Activated naive CD4-positive, alpha-beta T cell treated with anti-CD3 and anti-CD28 coated beads for 36 hours (primary cell): ENCODE results near the gene NEU2. TPM values are rescaled to one million over a fixed set of nuclear protein-coding genes. Genes with fewer than 3 reads are reported as not detected.

Source experiments
- CTCF ChIA-PET: fragments of 350-600 bp; sonication (Branson Sonifier 250); formaldehyde crosslinking; loops from one replicate; lab custom pipeline; 2021; ENCODE audit warnings: antibody characterized with exemption; lab: Charles Lee
- DNase-seq: peaks from one replicate; pipeline ENCODE4 v3.0.0-alpha.2; 2020
- H3K27ac Mint-ChIP-seq: one replicate; pipeline ENCODE4 v1.8.0; 2021; ENCODE audit warnings: mild to moderate bottlenecking, mixed read lengths
- H3K27me3 Mint-ChIP-seq: one replicate; pipeline ENCODE4 v1.8.0; 2021; ENCODE audit warnings: low read depth, mixed read lengths
- H3K36me3 Mint-ChIP-seq: one replicate; pipeline ENCODE4 v1.8.0; 2021; ENCODE audit warnings: low read depth, mixed read lengths
- H3K4me1 Mint-ChIP-seq: one replicate; pipeline ENCODE4 v1.8.0; 2021; ENCODE audit warnings: low read depth, mixed read lengths
- H3K4me3 Mint-ChIP-seq: one replicate; pipeline ENCODE4 v1.8.0; 2021; ENCODE audit warnings: mild to moderate bottlenecking, moderate library complexity, mixed read lengths
- H3K9me3 Mint-ChIP-seq: one replicate; pipeline ENCODE4 v1.8.0; 2021; ENCODE audit warnings: mixed read lengths
- intact Hi-C: fragments of 100-400 bp; cut with micrococcal nuclease; formaldehyde crosslinking; loops from one replicate; pipeline ENCODE4 v1.15.1; 2023
- total RNA-seq, 2 experiments: library from RNA; stranded (reverse); gene quantifications; one replicate each; pipeline ENCODE4 v1.2.3, GENCODE V29; 2021

The NEU2 gene
- total RNA-seq, 2 experiments from 2014 or later, result not detected

- intact Hi-C loops, result loop anchor here (2.0 kb wide), 1 partner anchor 179 kb away; no protein-coding TSS in a partner anchor
- Mint-ChIP-seq H3K4me1 (peaks cover 12% of the 10 kb centered on the region), H3K36me3 (no peaks in the 10 kb centered on the region), H3K9me3 (no peaks in the 10 kb centered on the region), H3K27ac (no peak overlapping the region), H3K4me3 (no peak overlapping the region), H3K27me3 (no peaks in the 10 kb centered on the region)
- no peak for DNase-seq
- CTCF ChIA-PET, result interaction anchor here (0.6 to 2.1 kb wide), 6 partner anchors 11 to 194 kb away, joined by 3 to 22 read pairs (median 5); no protein-coding TSS in a partner anchor
Measured at GRCh38 chr2:233055362-233055761, 22.9 kb downstream of the NEU2 start.

- no peak for DNase-seq
Measured at GRCh38 chr2:233056961-233057605, 24.6 kb downstream of the NEU2 start.

GRCh38 chr2:233058717-233059546 lies 26.5 kb downstream of the NEU2 start:
- CTCF ChIA-PET, result interaction anchor here (0.9 to 4.4 kb wide), 4 partner anchors 9 to 38 kb away, joined by 4 to 41 read pairs (median 5); no protein-coding TSS in a partner anchor
- no peaks in the 10 kb centered on the region for H3K9me3 Mint-ChIP-seq
- H3K4me3 Mint-ChIP-seq, result peak overlapping the region; percentile 56
- H3K4me1 Mint-ChIP-seq, result peaks cover 28% of the 10 kb centered on the region
- DNase-seq, result no peak
- H3K27ac Mint-ChIP-seq, result peak overlapping the region; percentile 75
- H3K27me3 Mint-ChIP-seq, result no peaks in the 10 kb centered on the region
- intact Hi-C loops, result no loop called here
- H3K36me3 Mint-ChIP-seq, result peaks cover 9% of the 10 kb centered on the region

More at GRCh38 chr2:233056961-233057605, 24.6 kb downstream of the NEU2 start:
- Mint-ChIP-seq H3K36me3 (peaks cover 4% of the 10 kb centered on the region), H3K4me1 (peaks cover 13% of the 10 kb centered on the region), H3K9me3 (no peaks in the 10 kb centered on the region), H3K27ac (no peak overlapping the region), H3K27me3 (no peaks in the 10 kb centered on the region), H3K4me3 (no peak overlapping the region)
- intact Hi-C loops, result no loop called here
- CTCF ChIA-PET, result interaction anchor here (0.7 kb wide), 1 partner anchor 59 kb away, joined by 3 read pairs; no protein-coding TSS in a partner anchor

GRCh38 chr2:233059547-233059796 lies 27.0 kb downstream of the NEU2 start:
- no peaks in the 10 kb centered on the region for H3K27me3 Mint-ChIP-seq
- no peak for DNase-seq
- H3K4me1 Mint-ChIP-seq, result peaks cover 29% of the 10 kb centered on the region
- H3K4me3 Mint-ChIP-seq, result peak overlapping the region; percentile 98
- H3K36me3 Mint-ChIP-seq, result peaks cover 10% of the 10 kb centered on the region
- H3K27ac Mint-ChIP-seq, result peak overlapping the region; percentile 98
- intact Hi-C loops, result no loop called here
- H3K9me3 Mint-ChIP-seq, result no peaks in the 10 kb centered on the region
- CTCF ChIA-PET, result interaction anchor here (0.9 to 4.4 kb wide), 7 partner anchors 9 to 255 kb away, joined by 3 to 41 read pairs (median 6); partner anchors contain the start of gene ATG16L1

- Mint-ChIP-seq H3K4me1 (peaks cover 33% of the 10 kb centered on the region), H3K9me3 (no peaks in the 10 kb centered on the region), H3K36me3 (peaks cover 10% of the 10 kb centered on the region), H3K27me3 (no peaks in the 10 kb centered on the region), H3K27ac (peak within 1 kb of the TSS; percentile 98), H3K4me3 (peak within 1 kb of the TSS; percentile 98)
- CTCF ChIA-PET, result interaction anchor here (0.6 to 4.4 kb wide), 18 partner anchors 8 to 1798 kb away, joined by 3 to 41 read pairs (median 5); partner anchors contain the start of gene ATG16L1
- DNase-seq, result peak; percentile 83
- intact Hi-C loops, result loop anchor here (1.0 to 10.0 kb wide), 6 partner anchors 83 to 508 kb away; partner anchors contain the start of genes ATG16L1, EIF4E2, GIGYF2 and TIGD1
Measured at GRCh38 chr2:233059797-233060500, 27.5 kb downstream of the NEU2 start, which contains the start of gene INPP5D. TSS of gene INPP5D (plus strand) at chr2:233060342. CDS start at chr2:233060479, 137 bp downstream.

- H3K9me3 Mint-ChIP-seq, result no peaks in the 10 kb centered on the region
- no peaks in the 10 kb centered on the region for H3K27me3 Mint-ChIP-seq
- H3K4me3 Mint-ChIP-seq, result peak overlapping the region; percentile 98
- peaks cover 33% of the 10 kb centered on the region for H3K4me1 Mint-ChIP-seq
- peak overlapping the region; percentile 98 for H3K27ac Mint-ChIP-seq
- no peak for DNase-seq
- intact Hi-C loops, result loop anchor here (1.0 to 10.0 kb wide), 6 partner anchors 82 to 508 kb away; partner anchors contain the start of genes ATG16L1, EIF4E2, GIGYF2 and TIGD1
- H3K36me3 Mint-ChIP-seq, result peaks cover 12% of the 10 kb centered on the region
- CTCF ChIA-PET, result interaction anchor here (0.5 to 4.4 kb wide), 19 partner anchors 9 to 1799 kb away, joined by 3 to 41 read pairs (median 3); partner anchors contain the start of gene ATG16L1
Measured at GRCh38 chr2:233060501-233060979, 28.1 kb downstream of the NEU2 start.

- CTCF ChIA-PET, result interaction anchor here (0.5 to 4.4 kb wide), 18 partner anchors 9 to 456 kb away, joined by 3 to 41 read pairs (median 4); partner anchors contain the start of gene ATG16L1
- intact Hi-C loops, result loop anchor here (1.0 to 10.0 kb wide), 9 partner anchors 20 to 509 kb away; partner anchors contain the start of genes ATG16L1, EIF4E2, GIGYF2 and TIGD1
- Mint-ChIP-seq H3K4me3 (peak overlapping the region; percentile 98), H3K4me1 (peaks cover 35% of the 10 kb centered on the region), H3K27ac (peak overlapping the region; percentile 98), H3K27me3 (no peaks in the 10 kb centered on the region), H3K36me3 (peaks cover 14% of the 10 kb centered on the region), H3K9me3 (no peaks in the 10 kb centered on the region)
- peak; percentile 63 for DNase-seq
Measured at GRCh38 chr2:233060980-233061590, 28.6 kb downstream of the NEU2 start.

GRCh38 chr2:233061591-233062450 lies 29.3 kb downstream of the NEU2 start:
- Mint-ChIP-seq H3K4me3 (peak overlapping the region; percentile 98), H3K4me1 (peaks cover 40% of the 10 kb centered on the region), H3K9me3 (no peaks in the 10 kb centered on the region), H3K36me3 (peaks cover 16% of the 10 kb centered on the region), H3K27me3 (no peaks in the 10 kb centered on the region), H3K27ac (peak overlapping the region; percentile 98)
- CTCF ChIA-PET, result interaction anchor here (0.5 to 4.4 kb wide), 11 partner anchors 9 to 320 kb away, joined by 3 to 41 read pairs (median 6); partner anchors contain the start of gene ATG16L1
- DNase-seq, result peak; percentile 76
- intact Hi-C loops, result loop anchor here (1.0 to 10.0 kb wide), 8 partner anchors 19 to 510 kb away; partner anchors contain the start of genes EIF4E2, GIGYF2, TIGD1 and USP40

- intact Hi-C loops, result loop anchor here (5.0 to 10.0 kb wide), 4 partner anchors 355 to 510 kb away; partner anchors contain the start of genes EIF4E2, GIGYF2, TIGD1 and USP40
- peaks cover 21% of the 10 kb centered on the region for H3K36me3 Mint-ChIP-seq
Measured at GRCh38 chr2:233062451-233062850, 30.0 kb downstream of the NEU2 start.

GRCh38 chr2:233062946-233063268 lies 30.4 kb downstream of the NEU2 start:
- Mint-ChIP-seq H3K27ac (peak overlapping the region; percentile 98), H3K36me3 (peaks cover 21% of the 10 kb centered on the region), H3K4me3 (peak overlapping the region; percentile 98), H3K4me1 (peaks cover 50% of the 10 kb centered on the region), H3K9me3 (no peaks in the 10 kb centered on the region), H3K27me3 (no peaks in the 10 kb centered on the region)
- DNase-seq, result peak; percentile 36
- intact Hi-C loops, result loop anchor here (5.0 to 10.0 kb wide), 4 partner anchors 354 to 511 kb away; partner anchors contain the start of genes EIF4E2, GIGYF2, TIGD1 and USP40
- CTCF ChIA-PET, result interaction anchor here (1.4 to 4.4 kb wide), 2 partner anchors 10 to 19 kb away, joined by 3 to 41 read pairs; no protein-coding TSS in a partner anchor

More at GRCh38 chr2:233062451-233062850, 30.0 kb downstream of the NEU2 start:
- no peak for DNase-seq
- Mint-ChIP-seq H3K27me3 (no peaks in the 10 kb centered on the region), H3K4me3 (peak overlapping the region; percentile 98), H3K27ac (peak overlapping the region; percentile 98), H3K4me1 (peaks cover 46% of the 10 kb centered on the region), H3K9me3 (no peaks in the 10 kb centered on the region)
- CTCF ChIA-PET, result interaction anchor here (1.4 to 4.4 kb wide), 4 partner anchors 10 to 205 kb away, joined by 3 to 41 read pairs (median 9); no protein-coding TSS in a partner anchor
